Activated T-cell treated with anti-CD3 and anti-CD28 coated beads, Interleukin-2, amount 50 U/mL, for 72 hours (primary cell): ENCODE measurements around the gene PCID2. TPM values are rescaled to one million over a fixed set of nuclear protein-coding genes. Genes with fewer than 3 reads are reported as not detected.

Source experiments
- ATAC-seq, 2 donors: fragments of 150-1000 bp; cut with Tn5 transposase; replicated peaks in 1 of 2; 2 replicates each; pipeline ENCODE4 v1.10.0; 2021; ENCODE audit warnings: moderate library complexity in 2 of 2, mild to moderate bottlenecking in 1 of 2
- DNase-seq, 2 donors: peaks; one replicate each; pipeline ENCODE4 v3.0.0; 2021 to 2022; ENCODE audit warnings: mixed read lengths in 1 of 2
- H3K27ac Mint-ChIP-seq: one replicate; pipeline ENCODE4 v1.8.0; 2022; ENCODE audit warnings: mild to moderate bottlenecking, moderate library complexity, mixed read lengths
- H3K27me3 Mint-ChIP-seq: one replicate; pipeline ENCODE4 v1.8.0; 2022; ENCODE audit warnings: low read depth, mixed read lengths
- H3K36me3 Mint-ChIP-seq, 2 donors: one replicate each; pipeline ENCODE4 v1.8.0; 2022; ENCODE audit warnings: mixed read lengths in 2 of 2, mild to moderate bottlenecking in 1 of 2; ENCODE audit not compliant: insufficient read depth in 2 of 2
- H3K4me1 Mint-ChIP-seq: one replicate; pipeline ENCODE4 v1.8.0; 2022; ENCODE audit warnings: low read depth, mixed read lengths
- H3K4me3 Mint-ChIP-seq, 2 donors: one replicate each; pipeline ENCODE4 v1.8.0; 2022; ENCODE audit warnings: mild to moderate bottlenecking in 2 of 2, mixed read lengths in 2 of 2, moderate library complexity in 2 of 2
- H3K9me3 Mint-ChIP-seq, 2 donors: one replicate each; pipeline ENCODE4 v1.8.0; 2022; ENCODE audit warnings: mixed read lengths in 2 of 2
- total RNA-seq, 2 donors: library from RNA; stranded (reverse); gene quantifications; one replicate each; pipeline ENCODE4 v1.2.3, GENCODE V29; 2022

The PCID2 gene
- total RNA-seq, 2 donors from 2014 or later: 76.8 to 83.1 TPM

DNA sequence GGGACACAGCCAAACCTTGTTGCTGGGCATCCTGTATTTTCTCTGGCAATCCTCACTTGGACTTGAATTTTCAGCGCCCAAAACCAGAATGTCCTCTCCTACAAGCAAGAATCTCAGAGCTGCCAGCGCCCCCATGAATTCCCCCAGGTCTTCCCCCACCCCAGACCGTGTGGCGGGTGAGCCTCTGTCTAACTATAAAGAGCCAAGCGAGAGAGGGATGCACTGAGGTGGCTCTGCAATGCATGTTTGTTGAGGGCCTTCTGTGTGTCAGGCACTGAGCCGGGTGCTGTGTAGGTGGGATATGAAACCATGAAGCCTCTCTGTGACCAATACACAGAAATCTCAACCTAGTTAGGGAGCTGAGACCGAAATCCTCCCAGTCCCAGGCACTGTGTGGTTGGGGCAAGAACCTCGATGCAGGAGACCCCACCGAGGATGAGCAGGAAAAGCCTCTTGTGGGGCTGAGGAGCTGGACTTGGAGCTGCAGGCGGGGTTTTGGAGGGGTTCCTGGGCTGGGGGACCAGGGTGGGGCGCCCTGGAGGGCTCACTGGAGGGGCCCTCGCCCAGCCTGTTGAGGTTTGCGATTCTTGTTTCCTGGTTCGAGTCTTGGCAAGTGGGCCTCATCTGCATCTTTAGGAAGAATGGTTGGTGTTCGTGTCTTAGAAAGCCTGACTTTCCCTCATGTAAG lies 62.4 kb downstream of the PCID2 start:
- peaks cover 4 to 5% of the 10 kb centered on the region in 2 donors for H3K9me3 Mint-ChIP-seq
- ATAC-seq (peak; percentile 36 to 44), DNase-seq (no peak)
- no peak overlapping the region for H3K27ac Mint-ChIP-seq
- peaks cover 11% of the 10 kb centered on the region for H3K4me1 Mint-ChIP-seq
- H3K27me3 Mint-ChIP-seq: no peaks in the 10 kb centered on the region
- peaks cover 5 to 7% of the 10 kb centered on the region in 2 donors for H3K36me3 Mint-ChIP-seq
- peak overlapping the region in 1 of 2 donors; percentile 18 for H3K4me3 Mint-ChIP-seq

DNA sequence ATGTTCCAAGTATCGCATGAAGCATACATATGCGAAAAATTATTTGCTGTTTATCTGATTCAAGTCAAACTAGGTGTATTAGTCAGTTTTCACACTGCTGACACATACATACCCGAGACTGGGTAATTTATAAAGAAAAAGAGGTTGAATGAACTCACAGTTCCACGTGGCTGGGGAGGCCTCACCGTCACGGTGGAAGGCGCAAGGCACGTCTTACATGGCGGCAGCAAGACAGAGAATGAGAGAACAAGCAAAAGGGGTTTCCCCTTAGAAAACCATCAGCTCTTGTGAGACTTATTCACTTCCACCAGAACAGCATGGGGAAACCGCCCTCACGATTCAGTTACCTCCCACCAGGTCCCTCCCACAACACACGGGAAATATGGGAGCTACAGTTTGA lies 63.0 kb downstream of the PCID2 start:
- H3K36me3 Mint-ChIP-seq: peaks cover 5 to 7% of the 10 kb centered on the region in 2 donors
- peak overlapping the region in 1 of 2 donors; percentile 18 for H3K4me3 Mint-ChIP-seq
- H3K27me3 Mint-ChIP-seq: no peaks in the 10 kb centered on the region
- H3K4me1 Mint-ChIP-seq: peaks cover 11% of the 10 kb centered on the region
- H3K9me3 Mint-ChIP-seq: peaks cover 4 to 5% of the 10 kb centered on the region in 2 donors
- H3K27ac Mint-ChIP-seq: no peak overlapping the region
- ATAC-seq (peak; percentile 74 to 87), DNase-seq (peak; percentile 46 to 54)

DNA sequence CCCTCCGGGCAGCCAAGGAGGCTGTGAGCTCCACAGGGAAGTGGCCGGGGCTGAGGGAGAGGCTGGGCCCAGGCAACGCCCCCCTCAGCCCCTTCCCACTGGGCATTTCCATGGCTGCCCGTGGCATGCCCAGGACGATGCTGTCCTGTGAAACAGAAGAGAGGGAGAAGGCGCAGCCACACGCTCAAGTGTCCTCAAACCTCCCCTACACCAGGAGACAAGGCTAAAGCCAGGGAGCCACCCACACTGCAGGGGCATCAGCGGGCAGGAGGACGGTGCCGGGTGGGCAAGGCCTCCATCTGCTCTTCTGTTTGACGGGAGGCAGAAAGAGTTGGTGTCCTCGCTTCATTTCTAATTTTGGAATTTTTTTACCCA lies 64.2 kb downstream of the PCID2 start:
- H3K27ac Mint-ChIP-seq: no peak overlapping the region
- H3K27me3 Mint-ChIP-seq: no peaks in the 10 kb centered on the region
- no peak for ATAC-seq
- H3K36me3 Mint-ChIP-seq: peaks cover 5 to 7% of the 10 kb centered on the region in 2 donors
- H3K4me1 Mint-ChIP-seq: peaks cover 11% of the 10 kb centered on the region
- H3K9me3 Mint-ChIP-seq: peaks cover 4 to 5% of the 10 kb centered on the region in 2 donors
- DNase-seq: no peak
- H3K4me3 Mint-ChIP-seq: no peak overlapping the region

- H3K36me3 Mint-ChIP-seq: peaks cover 5 to 7% of the 10 kb centered on the region in 2 donors
- peaks cover 11% of the 10 kb centered on the region for H3K4me1 Mint-ChIP-seq
- DNase-seq (no peak), ATAC-seq (no peak)
- H3K27ac Mint-ChIP-seq: no peak overlapping the region
- H3K4me3 Mint-ChIP-seq: no peak overlapping the region
- H3K9me3 Mint-ChIP-seq: peaks cover 4 to 5% of the 10 kb centered on the region in 2 donors
- H3K27me3 Mint-ChIP-seq: no peaks in the 10 kb centered on the region
These were observed 64.8 kb downstream of the PCID2 start for GRCh38 chr13:113143466-113144254.

GRCh38 chr13:113142876-113143275 lies 65.6 kb downstream of the PCID2 start:
- peaks cover 4 to 5% of the 10 kb centered on the region in 2 donors for H3K9me3 Mint-ChIP-seq
- no peak for DNase-seq
- peaks cover 11% of the 10 kb centered on the region for H3K4me1 Mint-ChIP-seq

GRCh38 chr13:113141601-113141970 lies 66.9 kb downstream of the PCID2 start:
- no peak for ATAC-seq
- Mint-ChIP-seq H3K4me1 (peaks cover 11% of the 10 kb centered on the region), H3K27ac (no peak overlapping the region), H3K4me3 (no peak overlapping the region), H3K27me3 (no peaks in the 10 kb centered on the region), H3K36me3 (peaks cover 5 to 7% of the 10 kb centered on the region in 2 donors), H3K9me3 (peaks cover 4% of the 10 kb centered on the region in 2 donors)
- DNase-seq: no peak

More at GRCh38 chr13:113142876-113143275, 65.6 kb downstream of the PCID2 start:
- no peak overlapping the region for H3K4me3 Mint-ChIP-seq
- H3K27me3 Mint-ChIP-seq: no peaks in the 10 kb centered on the region
- H3K36me3 Mint-ChIP-seq: peaks cover 5 to 7% of the 10 kb centered on the region in 2 donors
- no peak for ATAC-seq
- H3K27ac Mint-ChIP-seq: no peak overlapping the region

DNA sequence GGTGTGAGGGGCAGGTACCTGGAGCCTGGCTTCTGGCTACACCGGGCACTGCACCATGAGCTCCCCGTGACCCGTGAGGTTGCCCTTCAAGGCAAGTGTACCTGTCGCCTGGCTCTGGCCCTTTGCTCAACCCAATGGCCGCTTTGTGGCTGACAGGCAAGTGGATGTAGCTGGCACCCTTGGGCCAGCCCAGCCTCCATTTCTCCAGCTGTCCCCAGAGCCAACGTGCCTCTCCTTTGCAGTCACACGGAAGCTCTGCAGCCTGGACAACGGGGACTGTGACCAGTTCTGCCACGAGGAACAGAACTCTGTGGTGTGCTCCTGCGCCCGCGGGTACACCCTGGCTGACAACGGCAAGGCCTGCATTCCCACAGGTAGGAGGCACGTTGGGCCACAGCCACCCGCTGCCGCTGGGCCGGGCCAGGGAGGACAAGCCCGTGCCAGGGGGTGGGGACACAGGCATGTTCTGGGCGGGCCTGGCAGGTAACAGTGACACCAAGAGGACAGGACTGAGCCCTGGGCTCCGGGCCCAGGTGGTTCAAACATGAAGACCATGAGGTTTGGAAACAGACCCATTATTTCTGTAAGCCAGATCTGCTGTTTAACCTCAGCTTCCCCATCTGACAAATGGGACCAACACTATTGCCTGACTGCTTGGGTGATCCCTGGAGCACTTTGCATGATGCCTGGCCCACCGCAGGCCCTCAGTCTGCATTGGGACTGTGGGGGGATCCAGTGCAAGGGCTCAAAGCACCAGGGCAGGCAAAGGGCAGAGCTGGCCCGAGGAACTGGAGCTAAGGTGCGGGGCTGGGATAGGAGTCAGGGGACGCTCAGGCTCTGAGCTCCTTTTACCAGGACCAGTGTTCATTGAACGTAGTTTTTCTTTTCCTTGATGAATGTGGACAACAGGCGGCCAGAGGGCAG lies 67.5 kb downstream of the PCID2 start:
- Mint-ChIP-seq H3K36me3 (peaks cover 5% of the 10 kb centered on the region in 2 donors), H3K9me3 (peaks cover 4% of the 10 kb centered on the region in 2 donors), H3K27me3 (no peaks in the 10 kb centered on the region), H3K4me3 (no peak overlapping the region), H3K27ac (no peak overlapping the region), H3K4me1 (peaks cover 10% of the 10 kb centered on the region)
- DNase-seq (no peak), ATAC-seq (no peak)

GRCh38 chr13:113139577-113139976 lies 68.9 kb downstream of the PCID2 start:
- Mint-ChIP-seq H3K9me3 (no peaks in the 10 kb centered on the region), H3K27ac (no peak overlapping the region), H3K36me3 (no peaks in the 10 kb centered on the region), H3K4me3 (no peak overlapping the region), H3K27me3 (no peaks in the 10 kb centered on the region), H3K4me1 (no peaks in the 10 kb centered on the region)
- DNase-seq (no peak), ATAC-seq (no peak)

GRCh38 chr13:113138792-113139551 lies 69.5 kb downstream of the PCID2 start:
- Mint-ChIP-seq H3K36me3 (no peaks in the 10 kb centered on the region), H3K4me1 (no peaks in the 10 kb centered on the region), H3K27ac (no peak overlapping the region), H3K27me3 (no peaks in the 10 kb centered on the region), H3K9me3 (no peaks in the 10 kb centered on the region), H3K4me3 (no peak overlapping the region)
- no peak for ATAC-seq
- no peak for DNase-seq

DNA sequence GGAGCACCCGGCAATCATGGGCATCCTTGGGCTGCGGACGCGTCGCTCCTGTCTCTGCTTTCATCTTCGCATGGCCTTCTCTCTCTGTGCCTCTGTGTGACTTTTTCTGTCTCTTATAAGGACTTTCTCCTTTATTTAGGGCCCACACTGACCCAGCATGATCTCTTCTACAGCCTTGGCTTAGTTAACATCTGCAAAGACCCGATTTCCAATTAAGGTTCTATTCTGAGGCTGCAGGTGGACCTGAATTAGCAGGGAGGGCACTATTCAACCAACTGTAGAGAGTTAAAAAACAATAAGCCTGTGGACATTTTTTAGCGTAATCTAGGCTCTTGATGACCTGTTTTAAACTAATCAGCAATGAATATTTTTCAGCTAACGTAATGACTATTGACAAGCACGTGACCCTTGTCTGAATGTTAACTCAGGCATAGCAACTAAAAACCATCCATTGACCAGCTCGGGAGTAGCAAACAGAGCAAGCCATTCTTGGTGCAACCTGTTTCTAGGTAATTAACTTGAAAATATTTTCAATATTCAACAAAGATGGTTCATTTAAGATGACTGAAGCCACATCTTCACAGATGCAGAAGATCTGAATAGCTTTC lies 70.7 kb downstream of the PCID2 start:
- Mint-ChIP-seq H3K27ac (no peak overlapping the region), H3K36me3 (no peaks in the 10 kb centered on the region)
- ATAC-seq: no peak

DNA sequence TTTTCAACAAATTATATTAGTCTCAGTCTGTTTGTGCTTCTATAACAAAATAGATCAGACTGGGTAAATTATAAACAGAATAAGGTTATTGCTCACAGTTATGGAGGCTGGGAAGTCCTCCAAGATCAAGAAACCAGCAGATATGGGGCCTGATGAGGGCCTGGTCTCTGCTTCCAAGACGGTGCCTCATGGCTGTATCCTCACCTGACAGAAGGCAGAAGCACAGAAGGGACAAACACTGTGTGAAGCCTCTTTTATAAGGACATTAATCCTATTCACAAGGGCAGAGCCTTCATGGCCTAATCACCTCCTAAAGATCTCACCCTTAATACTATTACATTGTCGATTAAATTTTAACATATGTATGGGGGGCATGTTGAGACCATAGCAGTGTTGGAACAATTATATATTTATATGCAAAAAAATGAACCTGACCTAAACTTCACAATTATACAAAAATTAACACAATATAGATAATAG lies 73.1 kb downstream of the PCID2 start:
- H3K27me3 Mint-ChIP-seq: peaks cover 17% of the 10 kb centered on the region
- no peak overlapping the region for H3K4me3 Mint-ChIP-seq
- no peaks in the 10 kb centered on the region for H3K4me1 Mint-ChIP-seq
- no peaks in the 10 kb centered on the region for H3K9me3 Mint-ChIP-seq
- no peak for DNase-seq
- no peak for ATAC-seq
- no peak overlapping the region for H3K27ac Mint-ChIP-seq
- no peaks in the 10 kb centered on the region for H3K36me3 Mint-ChIP-seq

More for the DNA sequence above, 70.7 kb downstream of the PCID2 start:
- H3K9me3 Mint-ChIP-seq: no peaks in the 10 kb centered on the region
- DNase-seq: no peak
- H3K4me1 Mint-ChIP-seq: no peaks in the 10 kb centered on the region
- H3K27me3 Mint-ChIP-seq: peaks cover 7% of the 10 kb centered on the region
- H3K4me3 Mint-ChIP-seq: no peak overlapping the region
